Activated CD4-positive, alpha-beta T cell treated with anti-CD3 and anti-CD28 coated beads, Interleukin-2, amount 50 U/mL, for 24 hours (primary cell): ENCODE measurements around the gene PPP1R15A.
"Not testable (repeated sequence)": the region's sequence is repeated elsewhere in the genome, so short reads cannot be mapped to it uniquely, and the experiment has no call there.

Experiments
- DNase-seq, 2 donors: peaks; one replicate each; pipeline ENCODE4 v3.0.0-alpha.2; 2020; ENCODE audit warnings: low read depth in 1 of 2, low spot score in 1 of 2

The PPP1R15A gene

GRCh38 chr19:48858984-48859710, 13.1 kb upstream of the PPP1R15A start:
- DNase-seq, result peak; percentile 51 to 70

DNA sequence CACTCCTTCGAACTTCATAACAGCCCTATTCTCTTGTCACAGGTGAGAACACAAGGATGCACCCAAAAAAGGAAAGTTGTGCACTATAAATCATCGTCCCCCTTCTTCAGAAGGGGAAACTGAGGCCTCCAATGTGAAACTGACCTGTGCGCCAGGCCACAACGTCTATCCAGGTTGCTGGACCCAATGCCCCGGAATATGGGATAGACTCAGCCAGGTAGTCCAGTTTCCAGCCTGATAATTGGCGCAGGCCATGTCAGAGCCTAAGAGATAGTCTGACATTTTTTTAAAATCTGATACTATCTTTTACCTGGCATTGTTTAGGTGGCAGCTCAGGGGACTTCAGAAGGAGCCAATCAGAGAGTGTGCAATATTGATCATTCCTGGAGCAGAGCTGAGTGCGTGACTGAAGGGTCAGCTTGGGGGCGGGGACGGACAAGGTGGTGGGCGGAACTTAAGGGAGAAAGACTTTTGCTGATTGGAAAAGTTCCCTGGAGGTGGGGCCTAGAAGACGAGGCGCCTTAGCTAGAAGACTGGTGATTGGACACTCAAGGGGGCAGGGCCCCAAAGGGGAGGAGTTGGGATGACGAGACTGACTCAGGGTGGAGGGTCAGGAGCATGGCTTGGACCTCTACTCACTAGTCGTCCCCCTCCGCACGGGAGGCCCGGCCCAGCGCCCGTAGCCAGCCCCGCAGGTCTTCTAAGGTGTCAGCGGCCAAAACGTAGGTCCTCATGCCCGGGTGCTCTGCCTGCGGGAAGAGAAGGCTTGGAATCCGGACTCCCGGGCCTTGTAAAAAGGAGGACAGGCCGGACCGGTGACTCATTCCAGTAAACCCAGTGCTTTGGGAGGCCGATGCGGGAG, 12.3 kb upstream of the PPP1R15A start:
- no peak for DNase-seq

DNA sequence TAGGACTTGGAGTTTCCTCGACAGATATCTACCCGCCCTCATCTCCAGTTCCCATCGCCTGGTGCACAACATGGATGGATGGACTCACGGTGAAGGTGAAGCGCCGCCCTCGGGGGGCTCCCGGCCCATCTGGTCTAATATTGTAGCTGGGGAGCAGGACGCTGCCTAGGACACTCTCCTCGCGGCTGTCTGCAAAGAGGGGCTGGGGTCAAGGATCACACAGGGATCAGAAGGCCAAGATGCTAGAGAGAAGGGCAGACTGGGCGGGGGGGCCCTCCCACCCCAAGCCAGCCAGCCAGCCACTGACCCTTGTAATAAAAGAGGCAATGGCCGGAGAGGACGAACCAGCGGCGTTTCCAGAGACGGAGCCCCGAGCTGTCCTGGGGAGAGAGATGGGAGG, 10.9 kb upstream of the PPP1R15A start:
- no peak for DNase-seq

DNA sequence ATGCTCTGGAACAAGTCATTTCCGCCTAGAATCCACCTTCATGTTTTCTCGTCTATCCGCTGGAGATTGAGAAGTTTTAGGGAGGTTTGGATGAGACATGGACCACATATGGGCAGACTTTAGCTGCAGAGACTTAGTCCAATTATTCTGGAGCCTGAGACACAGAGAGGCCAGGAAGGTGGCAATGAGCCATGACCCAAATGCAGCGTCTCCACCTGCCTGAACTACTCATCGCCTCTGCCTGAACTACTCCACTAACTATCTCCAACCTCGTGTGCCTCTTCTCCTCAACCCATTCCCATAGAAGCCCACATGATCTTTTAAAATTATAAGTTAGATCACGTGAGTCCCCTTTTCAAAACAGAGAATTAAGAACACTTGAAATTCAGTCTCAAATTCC, 9.4 kb upstream of the PPP1R15A start:
- DNase-seq, result no peak

DNA sequence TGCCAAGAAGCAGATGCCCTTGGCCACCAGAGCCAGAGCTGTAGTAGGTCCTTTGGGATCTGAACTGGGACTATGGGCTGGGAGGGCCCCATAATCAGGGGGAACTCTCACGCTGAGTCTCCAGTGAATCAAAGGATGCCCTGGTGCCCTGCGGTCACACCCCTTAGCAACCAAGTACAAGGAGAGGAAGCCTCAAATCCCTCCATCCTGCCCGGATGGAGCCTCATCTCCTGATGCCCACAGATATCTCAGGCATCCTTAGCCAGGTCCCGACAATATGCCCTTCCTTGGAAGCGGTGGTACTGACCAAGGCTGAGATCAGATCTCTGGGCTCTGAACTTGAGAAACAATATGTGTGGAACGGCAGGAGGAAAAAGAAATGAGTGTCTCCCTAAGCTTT, 5.5 kb upstream of the PPP1R15A start:
- DNase-seq, result no peak

GRCh38 chr19:48867123-48867745, 5.0 kb upstream of the PPP1R15A start:
- no peak for DNase-seq

GRCh38 chr19:48867746-48868113, 4.5 kb upstream of the PPP1R15A start:
- no peak for DNase-seq

- DNase-seq, result no peak
Observed at GRCh38 chr19:48868114-48868886, 3.9 kb upstream of the PPP1R15A start, which contains the start of gene PLEKHA4. PLEKHA4 (minus strand) TSS chr19:48868617; CDS start chr19:48867620, 997 bp downstream.

- DNase-seq, result no peak
Observed at GRCh38 chr19:48870048-48870447, 2.2 kb upstream of the PPP1R15A start.

- DNase-seq, result not testable (repeated sequence)
Observed at GRCh38 chr19:48871471-48872181, 595 bp upstream of the PPP1R15A start.

GRCh38 chr19:48872884-48873475, 759 bp downstream of the PPP1R15A start:
- DNase-seq, result peak in 1 of 2 donors; percentile 75

DNA sequence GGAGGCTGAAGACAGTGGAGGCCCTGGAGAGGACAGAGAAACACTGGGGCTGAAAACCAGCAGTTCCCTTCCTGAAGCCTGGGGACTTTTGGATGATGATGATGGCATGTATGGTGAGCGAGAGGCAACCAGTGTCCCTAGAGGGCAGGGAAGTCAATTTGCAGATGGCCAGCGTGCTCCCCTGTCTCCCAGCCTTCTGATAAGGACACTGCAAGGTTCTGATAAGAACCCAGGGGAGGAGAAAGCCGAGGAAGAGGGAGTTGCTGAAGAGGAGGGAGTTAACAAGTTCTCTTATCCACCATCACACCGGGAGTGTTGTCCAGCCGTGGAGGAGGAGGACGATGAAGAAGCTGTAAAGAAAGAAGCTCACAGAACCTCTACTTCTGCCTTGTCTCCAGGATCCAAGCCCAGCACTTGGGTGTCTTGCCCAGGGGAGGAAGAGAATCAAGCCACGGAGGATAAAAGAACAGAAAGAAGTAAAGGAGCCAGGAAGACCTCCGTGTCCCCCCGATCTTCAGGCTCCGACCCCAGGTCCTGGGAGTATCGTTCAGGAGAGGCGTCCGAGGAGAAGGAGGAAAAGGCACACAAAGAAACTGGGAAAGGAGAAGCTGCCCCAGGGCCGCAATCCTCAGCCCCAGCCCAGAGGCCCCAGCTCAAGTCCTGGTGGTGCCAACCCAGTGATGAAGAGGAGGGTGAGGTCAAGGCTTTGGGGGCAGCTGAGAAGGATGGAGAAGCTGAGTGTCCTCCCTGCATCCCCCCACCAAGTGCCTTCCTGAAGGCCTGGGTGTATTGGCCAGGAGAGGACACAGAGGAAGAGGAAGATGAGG, 1.5 kb downstream of the PPP1R15A start:
- no peak for DNase-seq

DNA sequence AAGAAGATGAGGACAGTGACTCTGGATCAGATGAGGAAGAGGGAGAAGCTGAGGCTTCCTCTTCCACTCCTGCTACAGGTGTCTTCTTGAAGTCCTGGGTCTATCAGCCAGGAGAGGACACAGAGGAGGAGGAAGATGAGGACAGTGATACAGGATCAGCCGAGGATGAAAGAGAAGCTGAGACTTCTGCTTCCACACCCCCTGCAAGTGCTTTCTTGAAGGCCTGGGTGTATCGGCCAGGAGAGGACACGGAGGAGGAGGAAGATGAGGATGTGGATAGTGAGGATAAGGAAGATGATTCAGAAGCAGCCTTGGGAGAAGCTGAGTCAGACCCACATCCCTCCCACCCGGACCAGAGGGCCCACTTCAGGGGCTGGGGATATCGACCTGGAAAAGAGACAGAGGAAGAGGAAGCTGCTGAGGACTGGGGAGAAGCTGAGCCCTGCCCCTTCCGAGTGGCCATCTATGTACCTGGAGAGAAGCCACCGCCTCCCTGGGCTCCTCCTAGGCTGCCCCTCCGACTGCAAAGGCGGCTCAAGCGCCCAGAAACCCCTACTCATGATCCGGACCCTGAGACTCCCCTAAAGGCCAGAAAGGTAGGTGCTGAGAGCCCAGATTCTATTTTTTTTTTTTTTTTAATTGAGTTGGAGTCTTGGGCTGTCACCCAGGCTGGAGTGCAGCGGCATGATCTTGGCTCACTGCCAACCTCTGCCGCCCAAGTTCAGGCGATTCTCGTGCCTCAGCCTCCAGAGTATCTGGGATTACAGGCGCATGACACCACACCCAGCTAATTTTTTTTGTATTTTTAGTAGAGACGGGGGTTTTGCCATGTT, 2.3 kb downstream of the PPP1R15A start:
- no peak for DNase-seq

DNA sequence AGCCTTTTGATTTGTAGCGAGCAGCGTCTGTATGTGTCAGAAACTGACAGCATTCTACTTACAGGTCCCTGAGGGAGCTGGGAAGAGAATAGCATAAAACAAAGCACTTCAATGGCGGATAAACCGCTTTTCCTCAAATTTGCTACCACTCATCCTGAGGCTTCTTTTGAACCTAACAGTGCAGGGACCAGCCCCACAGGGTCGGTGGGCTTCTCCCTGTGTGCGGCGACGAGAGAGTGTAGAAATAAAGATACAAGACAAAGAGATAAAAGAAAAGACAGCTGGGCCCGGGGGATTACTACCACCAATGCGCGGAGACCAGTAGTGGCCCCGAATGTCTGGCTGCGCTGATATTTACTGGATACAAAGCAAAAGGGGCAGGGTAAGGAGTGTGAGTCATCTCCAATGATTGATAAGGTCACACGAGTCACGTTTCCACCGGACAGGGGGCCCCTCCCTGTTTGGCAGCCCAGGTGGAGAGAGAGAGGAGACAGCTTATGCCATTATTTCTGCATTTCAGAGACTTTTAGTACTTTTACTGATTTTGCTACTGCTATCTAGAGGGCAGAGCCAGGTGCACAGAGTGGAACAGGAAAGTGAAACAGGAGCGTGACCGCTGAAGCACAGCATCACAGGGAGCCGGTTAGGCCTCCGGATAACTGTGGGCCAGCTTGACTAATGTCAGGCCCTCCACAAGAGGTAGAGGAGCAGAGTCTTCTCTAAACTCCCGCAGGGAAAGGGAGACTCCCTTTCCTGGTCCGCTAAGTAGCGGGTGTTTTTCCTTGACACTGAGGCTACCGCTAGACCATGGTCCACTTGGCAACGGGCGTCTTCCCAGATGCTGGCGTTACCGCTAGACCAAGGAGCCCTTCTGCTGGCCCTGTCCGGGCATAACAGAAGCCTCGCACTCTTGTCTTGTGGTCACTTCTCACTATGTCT, 4.1 kb downstream of the PPP1R15A start:
- DNase-seq, result peak in 1 of 2 donors; percentile 54

GRCh38 chr19:48877855-48878195, 5.6 kb downstream of the PPP1R15A start:
- no peak for DNase-seq

- no peak for DNase-seq
Observed at GRCh38 chr19:48878196-48879024, 6.2 kb downstream of the PPP1R15A start.
